GM19467 (cell line): ENCODE results near the gene FUT7.

ENCODE experiments used
- ATAC-seq: cut with Tn5 transposase; IDR thresholded peaks from one replicate; pipeline ENCODE4 v1.9.1; 2021; ENCODE audit warnings: mild to moderate bottlenecking, moderate library complexity; ENCODE audit not compliant: unreplicated experiment

FUT7 gene

DNA sequence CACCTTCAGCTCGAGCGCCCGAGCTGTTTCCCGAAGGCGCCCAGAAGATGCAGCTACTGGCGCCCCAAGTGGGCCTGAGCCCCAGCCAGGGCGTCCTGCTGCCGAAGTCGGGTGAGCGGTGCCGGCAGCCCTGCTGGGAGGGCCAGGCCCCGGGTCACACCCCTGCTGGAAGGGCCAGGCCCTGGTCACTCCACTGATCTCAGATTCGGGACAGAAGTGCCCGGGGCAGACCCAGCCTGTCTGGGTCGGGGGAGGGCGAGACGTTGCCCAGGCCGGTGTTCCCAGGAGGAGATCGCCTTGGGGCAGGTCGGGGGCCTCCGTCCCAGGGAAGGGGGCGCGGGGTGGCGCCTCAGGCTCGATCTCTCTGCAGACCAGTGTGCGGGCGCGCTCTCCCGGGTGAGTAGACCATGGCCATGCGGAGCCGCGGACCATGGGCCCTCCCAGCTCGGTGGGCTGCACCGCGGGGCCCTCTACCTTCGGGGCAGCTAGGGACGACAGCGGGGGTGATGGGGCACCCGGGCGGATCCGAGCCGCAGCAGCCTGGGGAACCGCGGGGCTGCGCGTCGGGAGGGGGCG is 46.8 kb downstream of the FUT7 start:
- no peak for ATAC-seq

DNA sequence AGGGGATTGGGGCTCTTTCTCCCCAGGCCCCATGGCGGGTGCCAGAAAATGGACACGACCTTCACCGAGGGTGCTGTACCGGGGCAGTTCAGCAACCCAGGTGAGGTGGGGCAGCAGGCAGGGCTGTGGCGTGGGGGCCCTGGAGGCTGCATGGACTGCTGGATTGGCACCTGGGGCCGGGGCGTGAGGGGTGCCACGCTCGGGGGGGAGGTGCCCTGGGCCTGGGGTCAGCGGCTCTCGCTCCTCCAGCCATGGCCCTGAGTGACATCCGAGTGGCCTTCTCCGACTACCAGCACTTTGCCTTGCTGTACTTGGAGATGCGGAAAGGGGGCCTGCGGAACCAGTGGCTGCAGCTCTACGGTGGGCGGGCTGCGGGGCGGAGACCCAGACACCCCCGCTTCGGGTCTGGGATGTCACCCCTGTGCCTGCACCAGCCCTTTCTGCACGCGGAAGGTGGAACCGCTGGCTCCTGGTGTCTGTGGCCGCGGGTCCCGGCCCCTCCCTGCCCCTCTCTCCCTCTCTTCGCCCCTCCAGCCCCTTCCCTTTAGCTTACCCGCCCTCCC is 47.3 kb downstream of the FUT7 start:
- no peak for ATAC-seq

- ATAC-seq: no peak
Measured at GRCh38 chr9:136983656-136984314, 48.1 kb downstream of the FUT7 start.

GRCh38 chr9:136983167-136983566 is 48.7 kb downstream of the FUT7 start:
- no peak for ATAC-seq

- no peak for ATAC-seq
Measured at GRCh38 chr9:136982232-136983051, 49.4 kb downstream of the FUT7 start, which contains the start of gene LCNL1. LCNL1 (plus strand) TSS chr9:136982993; CDS start chr9:136983587, 594 bp downstream.

GRCh38 chr9:136981588-136982231 is 50.2 kb downstream of the FUT7 start:
- ATAC-seq: no peak

DNA sequence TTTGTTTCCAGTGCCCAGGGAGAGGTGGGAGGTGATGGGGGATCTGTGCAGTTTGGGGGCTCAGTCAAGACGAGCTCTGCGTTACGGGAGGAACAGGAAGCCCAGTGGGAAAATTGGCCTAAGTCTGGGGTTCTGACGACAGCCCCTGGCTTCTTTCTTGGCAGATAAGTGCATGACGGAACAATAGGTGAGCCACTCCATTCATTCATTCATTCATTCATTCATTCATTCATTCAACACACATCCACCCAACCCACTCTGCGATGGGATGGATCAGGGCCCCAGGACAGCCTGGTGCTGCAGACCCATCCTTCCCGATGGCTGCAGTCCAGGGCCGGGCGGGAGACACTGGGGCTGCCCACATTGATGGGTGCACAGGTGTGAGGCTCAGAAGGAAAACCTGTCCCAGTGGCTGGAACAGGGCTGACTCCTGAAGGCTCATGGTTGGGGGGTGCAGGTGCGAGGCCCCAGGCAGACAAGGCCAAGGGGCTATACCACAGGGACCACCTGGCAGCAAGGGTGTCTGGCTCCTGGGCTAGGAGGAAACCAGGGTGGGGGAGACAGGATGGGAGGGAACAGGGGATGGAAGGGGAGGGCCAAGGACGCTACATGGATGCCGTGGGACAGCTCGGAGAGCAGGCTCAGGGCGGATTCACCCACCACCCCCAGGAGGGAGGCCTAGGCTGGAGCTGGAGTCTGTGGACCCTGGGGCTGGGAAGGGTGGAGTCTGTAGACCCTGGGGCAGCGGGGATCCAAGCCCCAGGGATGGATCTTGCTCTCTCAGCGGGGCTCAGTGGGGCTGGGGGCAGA is 51.0 kb downstream of the FUT7 start:
- no peak for ATAC-seq
